GM23338 (cell line): ENCODE results near the gene UPF2. TPM values are rescaled to one million over a fixed set of nuclear protein-coding genes. Genes with fewer than 3 reads are reported as not detected.

Experiments
- ATAC-seq: fragments of 200-7000 bp; cut with Tn5 transposase; 3 replicates; pipeline ENCODE4 v1.9.1; 2020
- DNase-seq: peaks from one replicate; pipeline ENCODE4 v3.0.0-alpha.2; 2015; ENCODE audit warnings: low spot score
- H2AFZ ChIP-seq: fragments of 200-600 bp; sonication (generic); 2 replicates; pipeline ENCODE4 v1.8.0; 2016; ENCODE audit warnings: antibody characterized with exemption, mild to moderate bottlenecking, moderate library complexity
- H3F3A ChIP-seq: fragments of 200-600 bp; sonication (generic); replicated peaks from 2 replicates; pipeline ENCODE4 v1.8.0; 2017; ENCODE audit warnings: antibody characterized with exemption, mixed run types, low read depth
- H3K27ac ChIP-seq: fragments of 200-600 bp; sonication (generic); 2 replicates; pipeline ENCODE4 v1.6.1; 2016; ENCODE audit warnings: low read depth
- H3K27me3 ChIP-seq: fragments of 200-600 bp; sonication (generic); 2 replicates; pipeline ENCODE4 v1.8.0; 2016; ENCODE audit warnings: mild to moderate bottlenecking, mixed run types, moderate library complexity; ENCODE audit not compliant: insufficient read depth
- H3K36me3 ChIP-seq: fragments of 200-600 bp; sonication (generic); 2 replicates; pipeline ENCODE4 v1.8.0; 2016; ENCODE audit warnings: mild to moderate bottlenecking; ENCODE audit not compliant: insufficient read depth
- H3K4me1 ChIP-seq: fragments of 200-600 bp; sonication (generic); 2 replicates; pipeline ENCODE4 v1.8.0; 2016; ENCODE audit warnings: mild to moderate bottlenecking, moderate library complexity; ENCODE audit not compliant: insufficient read depth
- H3K4me2 ChIP-seq: fragments of 200-600 bp; sonication (generic); 2 replicates; pipeline ENCODE4 v1.7.1; 2017; ENCODE audit warnings: mixed run types
- H3K4me3 ChIP-seq: fragments of 200-600 bp; sonication (generic); 2 replicates; pipeline ENCODE4 v1.6.1; 2016; ENCODE audit warnings: mixed run types
- H3K79me2 ChIP-seq: fragments of 200-600 bp; sonication (generic); replicated peaks from 2 replicates; pipeline ENCODE4 v1.8.0; 2017; ENCODE audit warnings: mild to moderate bottlenecking; ENCODE audit not compliant: insufficient read depth
- H3K9me2 ChIP-seq: fragments of 200-600 bp; sonication (generic); 2 replicates; pipeline ENCODE4 v1.8.0; 2017; ENCODE audit not compliant: insufficient read depth
- H4K20me1 ChIP-seq: fragments of 200-600 bp; sonication (generic); replicated peaks from 2 replicates; pipeline ENCODE4 v1.8.0; 2017; ENCODE audit warnings: mild to moderate bottlenecking; ENCODE audit not compliant: insufficient read depth
- H3K27ac Mint-ChIP-seq: 2 replicates; pipeline ENCODE4 v1.8.0; 2020; ENCODE audit warnings: inconsistent platforms, mild to moderate bottlenecking, moderate library complexity, mixed read lengths
- H3K27me3 Mint-ChIP-seq: 3 replicates; pipeline ENCODE4 v1.8.0; 2022; ENCODE audit warnings: low read depth, mild to moderate bottlenecking, moderate library complexity, mixed read lengths, inconsistent platforms; ENCODE audit not compliant: insufficient read depth, poor library complexity
- H3K36me3 Mint-ChIP-seq: 3 replicates; pipeline ENCODE4 v1.8.0; 2021; ENCODE audit warnings: low read depth, mild to moderate bottlenecking, inconsistent platforms, moderate library complexity, mixed read lengths
- H3K4me1 Mint-ChIP-seq: 3 replicates; pipeline ENCODE4 v1.8.0; 2020; ENCODE audit warnings: mild to moderate bottlenecking, inconsistent platforms, mixed read lengths
- H3K4me3 Mint-ChIP-seq: 3 replicates; pipeline ENCODE4 v1.8.0; 2021; ENCODE audit warnings: moderate library complexity, mild to moderate bottlenecking, inconsistent platforms, mixed read lengths
- H3K9me3 Mint-ChIP-seq: 3 replicates; pipeline ENCODE4 v1.8.0; 2020; ENCODE audit warnings: moderate library complexity, mild to moderate bottlenecking, inconsistent platforms, mixed read lengths
- CREB1 ChIP-seq: fragments of 250-450 bp; sonication (Bioruptor Pico); IDR thresholded peaks from 2 replicates; pipeline ENCODE4 v1.5.0; 2020; ENCODE audit warnings: low read depth, mild to moderate bottlenecking, moderate library complexity
- ETS1 ChIP-seq: IDR thresholded peaks from 2 replicates; pipeline ENCODE4 v1.6.1; 2016; ENCODE audit warnings: antibody characterized with exemption
- EZH2phosphoT487 ChIP-seq: fragments of 200-600 bp; sonication (generic); IDR thresholded peaks from one replicate; pipeline ENCODE4 v1.8.1; 2018; ENCODE audit warnings: antibody characterized with exemption; ENCODE audit not compliant: unreplicated experiment
- JUNB ChIP-seq: IDR thresholded peaks from one replicate; pipeline ENCODE4 v1.6.1; 2016; ENCODE audit warnings: antibody characterized with exemption; ENCODE audit not compliant: unreplicated experiment
- STAT1 ChIP-seq: IDR thresholded peaks from one replicate; pipeline ENCODE4 v1.6.1; 2016; ENCODE audit warnings: antibody characterized with exemption; ENCODE audit not compliant: unreplicated experiment
- ZNF114 ChIP-seq: fragments of 250-450 bp; sonication (Bioruptor Pico); IDR thresholded peaks from 2 replicates; pipeline ENCODE4 v1.5.0; 2020; ENCODE audit warnings: mild to moderate bottlenecking, moderate library complexity
- ZNF331 ChIP-seq: fragments of 250-450 bp; sonication (Bioruptor Pico); IDR thresholded peaks from 2 replicates; pipeline ENCODE4 v1.5.0; 2020; ENCODE audit warnings: low read depth, mild to moderate bottlenecking, moderate library complexity
- ZNF462 ChIP-seq: fragments of 250-450 bp; sonication (Bioruptor Pico); IDR thresholded peaks from 2 replicates; pipeline ENCODE4 v1.5.0; 2020; ENCODE audit warnings: mild to moderate bottlenecking, moderate library complexity
- polyA plus RNA-seq: library from polyadenylated mRNA; unstranded; fragments of >200 nt; fragmentation: Nextera tagmentation; extraction: Ambion mirVana; gene quantifications from 2 replicates; pipeline ENCODE4 v1.2.1, GENCODE V29; 2016
- total RNA-seq: library from RNA; depleted of rRNA; stranded (reverse); fragments of >200 nt; shearing (Covaris generic); gene quantifications from 2 replicates; pipeline ENCODE4 v1.2.3, GENCODE V29; 2014

Gene UPF2
- total and polyA plus RNA-seq, 2 experiments from 2014 or later, result 29.0 to 78.5 TPM

GRCh38 chr10:12019283-12019971, 23.2 kb downstream of the UPF2 start:
- Histone ChIP-seq H2AFZ (no peak overlapping the region), H4K20me1 (peaks cover 4% of the 10 kb centered on the region; the same call in 1 of the 2 replicates), H3K4me1 (no peaks in the 10 kb centered on the region), H3K27ac (no peak overlapping the region), H3K27me3 (no peaks in the 10 kb centered on the region), H3K4me3 (no peak overlapping the region), H3F3A (no peaks in the 10 kb centered on the region), H3K9me2 (no peaks in the 10 kb centered on the region), H3K36me3 (no peaks in the 10 kb centered on the region), H3K4me2 (no peak overlapping the region), H3K79me2 (peaks cover 87% of the 10 kb centered on the region)
- DNase-seq (no peak), ATAC-seq (no peak)
- H3K36me3 Mint-ChIP-seq, result peaks cover 5% of the 10 kb centered on the region; the same call in 1 of the 3 replicates
- H3K27ac Mint-ChIP-seq, result no peak overlapping the region
- no peak overlapping the region for H3K4me3 Mint-ChIP-seq
- TF ChIP-seq ETS1, result no peak
- TF ChIP-seq CREB1 (CRISPR knock-in tag), result no peak
- TF ChIP-seq ZNF331, result no peak
- H3K9me3 Mint-ChIP-seq, result no peaks in the 10 kb centered on the region
- peaks cover 3% of the 10 kb centered on the region for H3K27me3 Mint-ChIP-seq
- no peaks in the 10 kb centered on the region for H3K4me1 Mint-ChIP-seq

- Histone ChIP-seq H2AFZ (no peak overlapping the region), H3K4me3 (no peak overlapping the region), H3K79me2 (peaks cover 86% of the 10 kb centered on the region), H3F3A (no peaks in the 10 kb centered on the region), H3K4me2 (no peak overlapping the region), H3K36me3 (no peaks in the 10 kb centered on the region), H3K27me3 (no peaks in the 10 kb centered on the region), H4K20me1 (peaks cover 4% of the 10 kb centered on the region; the same call in 1 of the 2 replicates), H3K27ac (no peak overlapping the region), H3K4me1 (no peaks in the 10 kb centered on the region), H3K9me2 (no peaks in the 10 kb centered on the region)
- ATAC-seq (no peak), DNase-seq (no peak)
- Mint-ChIP-seq H3K27ac (no peak overlapping the region), H3K4me1 (no peaks in the 10 kb centered on the region), H3K9me3 (no peaks in the 10 kb centered on the region), H3K36me3 (peaks cover 11% of the 10 kb centered on the region), H3K4me3 (no peak overlapping the region), H3K27me3 (peaks cover 3% of the 10 kb centered on the region)
- no peak for TF ChIP-seq ZNF462 (CRISPR knock-in tag)
- TF ChIP-seq STAT1, result no peak
- TF ChIP-seq JUNB, result no peak
- no peak for TF ChIP-seq EZH2phosphoT487
- no peak for TF ChIP-seq ETS1
- no peak for TF ChIP-seq ZNF114
Measured at GRCh38 chr10:12018438-12019282, 23.9 kb downstream of the UPF2 start.
